H9 (cell line): ENCODE data around the gene CABLES1. TPM values are rescaled to one million over a fixed set of nuclear protein-coding genes. Genes with fewer than 3 reads are reported as not detected.

ENCODE experiments used
- DNase-seq: peaks from one replicate; pipeline ENCODE4 v3.0.0-alpha.2; 2017
- H2AFZ ChIP-seq: one replicate; pipeline ENCODE4 v1.6.1; 2013; ENCODE audit warnings: mild to moderate bottlenecking, low read length, control low read depth, moderate library complexity
- H2AK5ac ChIP-seq: 2 replicates; pipeline ENCODE4 v1.6.1; 2013; ENCODE audit warnings: low read length, control low read depth, mixed read lengths; ENCODE audit not compliant: insufficient read length
- H2BK120ac ChIP-seq: one replicate; pipeline ENCODE4 v1.6.1; 2013; ENCODE audit warnings: low read depth, mild to moderate bottlenecking, low read length, control low read depth, inconsistent platforms; ENCODE audit not compliant: poor library complexity, severe bottlenecking
- H2BK12ac ChIP-seq: 2 replicates; pipeline ENCODE4 v1.6.1; 2013; ENCODE audit warnings: low read length, control low read depth, mixed read lengths, low read depth; ENCODE audit not compliant: insufficient read length
- H2BK15ac ChIP-seq: 2 replicates; pipeline ENCODE4 v1.6.1; 2013; ENCODE audit warnings: low read depth, low read length, control low read depth
- H2BK20ac ChIP-seq: one replicate; pipeline ENCODE4 v1.6.1; 2013; ENCODE audit warnings: low read depth, mild to moderate bottlenecking, low read length, control low read depth, inconsistent platforms; ENCODE audit not compliant: poor library complexity, severe bottlenecking
- H2BK5ac ChIP-seq: 2 replicates; pipeline ENCODE4 v1.6.1; 2013; ENCODE audit warnings: low read length, control low read depth, mixed read lengths; ENCODE audit not compliant: insufficient read length
- H3K14ac ChIP-seq: 2 replicates; pipeline ENCODE4 v1.6.1; 2013; ENCODE audit warnings: low read length, control low read depth; ENCODE audit not compliant: insufficient read depth
- H3K18ac ChIP-seq: 2 replicates; pipeline ENCODE4 v1.6.1; 2013; ENCODE audit warnings: low read depth, mild to moderate bottlenecking, mixed read lengths, low read length, control low read depth; ENCODE audit not compliant: insufficient read length
- H3K23ac ChIP-seq: 2 replicates; pipeline ENCODE4 v1.6.1; 2013; ENCODE audit warnings: low read length, control low read depth, mixed read lengths, low read depth; ENCODE audit not compliant: insufficient read length
- H3K23me2 ChIP-seq: 2 replicates; pipeline ENCODE4 v1.6.1; 2013; ENCODE audit warnings: low read depth, mild to moderate bottlenecking, mixed read lengths, low read length, control low read depth; ENCODE audit not compliant: insufficient read length, poor library complexity, severe bottlenecking
- H3K27ac ChIP-seq: 2 replicates; pipeline ENCODE4 v1.5.1; 2013; ENCODE audit warnings: low read length, control low read depth, mixed read lengths, low read depth; ENCODE audit not compliant: insufficient read length
- H3K27me3 ChIP-seq: 2 replicates; pipeline ENCODE4 v1.6.1; 2013; ENCODE audit warnings: low read length, control low read depth, inconsistent platforms; ENCODE audit not compliant: insufficient read depth
- H3K4ac ChIP-seq: 2 replicates; pipeline ENCODE4 v1.6.1; 2013; ENCODE audit warnings: low read depth, mild to moderate bottlenecking, control low read depth, inconsistent platforms, low read length, moderate library complexity
- H3K4me1 ChIP-seq: 2 replicates; pipeline ENCODE4 v1.6.1; 2013; ENCODE audit warnings: low read length, control low read depth, inconsistent platforms; ENCODE audit not compliant: insufficient read depth
- H3K4me2 ChIP-seq: 2 replicates; pipeline ENCODE4 v1.6.1; 2013; ENCODE audit warnings: low read length, control low read depth, mixed read lengths; ENCODE audit not compliant: insufficient read length, insufficient read depth
- H3K56ac ChIP-seq: 2 replicates; pipeline ENCODE4 v1.6.1; 2013; ENCODE audit warnings: low read depth, mild to moderate bottlenecking, mixed read lengths, low read length, control low read depth; ENCODE audit not compliant: insufficient read length
- H3K79me1 ChIP-seq: 2 replicates; pipeline ENCODE4 v1.6.1; 2013; ENCODE audit warnings: low read depth, mild to moderate bottlenecking, moderate library complexity, low read length, control low read depth, inconsistent platforms; ENCODE audit not compliant: insufficient read depth, poor library complexity, severe bottlenecking
- H3K79me2 ChIP-seq: 2 replicates; pipeline ENCODE4 v1.6.1; 2013; ENCODE audit warnings: low read length, control low read depth, inconsistent platforms; ENCODE audit not compliant: insufficient read depth
- H3K9ac ChIP-seq: 2 replicates; pipeline ENCODE4 v1.6.1; 2013; ENCODE audit warnings: low read length, control low read depth, mixed read lengths; ENCODE audit not compliant: insufficient read length; ENCODE audit errors: extremely low read depth
- H3K9me3 ChIP-seq: one replicate; pipeline ENCODE4 v1.6.1; 2013; ENCODE audit warnings: low read depth, low read length, inconsistent platforms; ENCODE audit not compliant: control insufficient read depth
- H3T11ph ChIP-seq: one replicate; pipeline ENCODE4 v1.6.1; 2013; ENCODE audit warnings: mild to moderate bottlenecking, low read length, control low read depth, inconsistent platforms
- H4K20me1 ChIP-seq: one replicate; pipeline ENCODE4 v1.6.1; 2013; ENCODE audit not compliant: control insufficient read depth, insufficient read length, insufficient read depth
- H4K5ac ChIP-seq: 2 replicates; pipeline ENCODE4 v1.6.1; 2013; ENCODE audit warnings: low read depth, mild to moderate bottlenecking, mixed read lengths, low read length, control low read depth; ENCODE audit not compliant: insufficient read length
- H4K8ac ChIP-seq: replicated peaks from 2 replicates; pipeline ENCODE4 v1.6.1; 2013; ENCODE audit warnings: low read length, control low read depth, mixed read lengths, low read depth; ENCODE audit not compliant: insufficient read length
- H4K91ac ChIP-seq: 2 replicates; pipeline ENCODE4 v1.6.1; 2013; ENCODE audit warnings: low read depth, mild to moderate bottlenecking, moderate library complexity, mixed read lengths, low read length, control low read depth; ENCODE audit not compliant: insufficient read length
- H3K27ac Mint-ChIP-seq, 3 experiments: 2 replicates in 2 of 3; 3 replicates in 1 of 3; pipeline ENCODE4 v1.8.0; 2020 to 2021; ENCODE audit warnings: mixed read lengths in 3 of 3, mild to moderate bottlenecking in 1 of 3, moderate library complexity in 1 of 3
- H3K27me3 Mint-ChIP-seq: 2 replicates; pipeline ENCODE4 v1.8.0; 2021; ENCODE audit warnings: low read depth, mild to moderate bottlenecking, moderate library complexity, mixed read lengths
- H3K36me3 Mint-ChIP-seq, 3 experiments: 2 replicates in 2 of 3; 3 replicates in 1 of 3; pipeline ENCODE4 v1.8.0; 2020 to 2021; ENCODE audit warnings: low read depth in 3 of 3, mixed read lengths in 3 of 3; ENCODE audit not compliant: insufficient read depth in 1 of 3
- H3K4me1 Mint-ChIP-seq, 2 experiments: 2 replicates each; pipeline ENCODE4 v1.8.0; 2020; ENCODE audit warnings: mixed read lengths in 2 of 2
- H3K4me3 Mint-ChIP-seq, 2 experiments: 2 replicates in 1 of 2; 3 replicates in 1 of 2; pipeline ENCODE4 v1.8.0; 2020 to 2021; ENCODE audit warnings: mild to moderate bottlenecking in 2 of 2, mixed read lengths in 2 of 2, moderate library complexity in 1 of 2
- H3K9me3 Mint-ChIP-seq, 2 experiments: 2 replicates in 1 of 2; 3 replicates in 1 of 2; pipeline ENCODE4 v1.8.0; 2020; ENCODE audit warnings: mild to moderate bottlenecking in 2 of 2, mixed read lengths in 2 of 2, moderate library complexity in 1 of 2
- CTCF ChIP-seq: fragments of 200-600 bp; sonication (generic); conservative IDR thresholded peaks from 3 replicates; pipeline ENCODE4 v1.8.0; 2021; ENCODE audit warnings: antibody characterized with exemption, mild to moderate bottlenecking
- WGBS: extraction: QIAGEN DNeasy Blood & Tissue Kit; methylation state at CpG from one replicate; pipeline ENCODE4 v1.1.7; 2013; ENCODE audit warnings: missing lambda C conversion rate, low lambda C conversion rate, mixed read lengths; ENCODE audit not compliant: insufficient read length; ENCODE audit errors: extremely low coverage; 5-methylcytosine and 5-hydroxymethylcytosine counted together
- total RNA-seq: library from RNA; stranded (reverse); gene quantifications from 2 replicates; pipeline ENCODE4 v1.2.1, GENCODE V29; 2021

CABLES1 gene
- total RNA-seq, 1 experiment from 2014 or later: 27.1 TPM

- H2BK12ac ChIP-seq: no peak overlapping the region
- no CpG with 5 or more reads among the region's 11 CpGs for WGBS
- H4K20me1 ChIP-seq: no peaks in the 10 kb centered on the region
- no peak overlapping the region for H2BK20ac ChIP-seq
- H3K27me3 ChIP-seq: no peaks in the 10 kb centered on the region
- no peak overlapping the region for H3K9ac ChIP-seq
- no peaks in the 10 kb centered on the region for H3K9me3 Mint-ChIP-seq
- H3K4me1 ChIP-seq: peaks cover 4% of the 10 kb centered on the region; the same call in 1 of the 2 replicates
- no peak overlapping the region for H3K27ac ChIP-seq
- peaks cover 7 to 42% (median 19%) of the 10 kb centered on the region in 3 experiments; a peak in 5 of 7 replicates for H3K36me3 Mint-ChIP-seq
- no peak overlapping the region for H2BK120ac ChIP-seq
- no peak overlapping the region for H3K56ac ChIP-seq
- H3K79me2 ChIP-seq: no peaks in the 10 kb centered on the region
- no peaks in the 10 kb centered on the region for H3K23me2 ChIP-seq
- no peak for TF ChIP-seq CTCF
- no peaks in the 10 kb centered on the region for H3K27me3 Mint-ChIP-seq
- H2BK5ac ChIP-seq: no peak overlapping the region
- H4K5ac ChIP-seq: no peak overlapping the region
- H3K14ac ChIP-seq: no peak overlapping the region
- no peak overlapping the region for H3K4me3 Mint-ChIP-seq
- H3K27ac Mint-ChIP-seq: peak overlapping the region in 1 of 3 experiments; percentile 53; a peak in 1 of 7 replicates
- H3K9me3 ChIP-seq: no peaks in the 10 kb centered on the region
- H4K91ac ChIP-seq: no peak overlapping the region
- H3K23ac ChIP-seq: no peak overlapping the region
- H3K4me2 ChIP-seq: no peak overlapping the region
- no peak overlapping the region for H3K4ac ChIP-seq
- no peak overlapping the region for H4K8ac ChIP-seq
- DNase-seq: no peak
- no peak overlapping the region for H2AFZ ChIP-seq
- no peak overlapping the region for H3K18ac ChIP-seq
- H2BK15ac ChIP-seq: no peak overlapping the region
- H3K4me1 Mint-ChIP-seq: peaks cover 22 to 23% of the 10 kb centered on the region in 2 experiments
- no peak overlapping the region for H3T11ph ChIP-seq
- no peaks in the 10 kb centered on the region for H3K79me1 ChIP-seq
- H2AK5ac ChIP-seq: no peak overlapping the region
Observed at GRCh38 chr18:23226930-23227725, 91.8 kb downstream of the CABLES1 start.
